ENCODE results near the gene PARP16.

- TF ChIP-seq RAD21 (IDR thresholded peaks at IDR 0.05; ENCODE audit: low read depth), result no peak
- TF ChIP-seq ELF1 (IDR thresholded peaks at IDR 0.05; ENCODE audit: borderline replicate concordance, low read depth), result no peak
- no peak for TF ChIP-seq ZNF274 (IDR thresholded peaks at IDR 0.05; ENCODE audit: low read depth, low read length)
- no peak for TF ChIP-seq CTCF (IDR thresholded peaks at IDR 0.05 in 2 of 3, conservative IDR thresholded peaks at IDR 0.05 in 1 of 3; ENCODE audit: borderline replicate concordance in 1 of 3, insufficient read depth in 1 of 3, low read depth in 2 of 3, low read length in 2 of 3)
- no peak for TF ChIP-seq POLR2AphosphoS5 (IDR thresholded peaks at IDR 0.05; ENCODE audit: low read depth, low read length)
- TF ChIP-seq EZH2 (IDR thresholded peaks at IDR 0.05), result no peak
- TF ChIP-seq POLR2A (IDR thresholded peaks at IDR 0.05; ENCODE audit: borderline replicate concordance, extremely low read depth, insufficient read depth, insufficient read length), result no peak
- no peak for TF ChIP-seq EZH2phosphoT487 (IDR thresholded peaks at IDR 0.05; ENCODE audit: borderline replicate concordance)
- TF ChIP-seq REST (IDR thresholded peaks at IDR 0.05; ENCODE audit: low read depth), result no peak
Observed at GRCh38 chr15:65310431-65311137, 23.9 kb upstream of the PARP16 start.

Measured in HCT116 (cell line).